Panc1 (cell line): ENCODE data around the gene HBB.

ENCODE experiments used
- CTCF ChIP-seq: fragments of 450-650 bp; IDR thresholded peaks from 2 replicates; pipeline ENCODE4 v1.5.1; 2017; ENCODE audit warnings: mild to moderate bottlenecking
- POLR2AphosphoS5 ChIP-seq: IDR thresholded peaks from 2 replicates; pipeline ENCODE4 v1.6.1; 2012; ENCODE audit warnings: mild to moderate bottlenecking, low read depth, low read length, moderate library complexity
- REST ChIP-seq, 2 experiments: IDR thresholded peaks; 2 replicates each; pipeline ENCODE4 v1.6.1; 2011 to 2012; ENCODE audit warnings: low read depth in 2 of 2, control low read depth in 1 of 2, low read length in 1 of 2, mild to moderate bottlenecking in 1 of 2, moderate library complexity in 1 of 2; ENCODE audit not compliant: insufficient read depth in 1 of 2
- TCF7L2 ChIP-seq: IDR thresholded peaks from 2 replicates; pipeline ENCODE4 v1.6.1; 2011; ENCODE audit warnings: mild to moderate bottlenecking, low read depth, low read length, inconsistent platforms

GRCh38 chr11:5188201-5188600 is 38.7 kb downstream of the HBB start:
- TF ChIP-seq CTCF (no peak), REST (IDR thresholded peaks at IDR 0.05; ENCODE audit: insufficient read depth in 1 of 2, low read depth in 2 of 2, low read length in 1 of 2) (no peak), TCF7L2 (no peak), POLR2AphosphoS5 (no peak)
